Stimulated activated CD8-positive, alpha-beta memory T cell treated with anti-CD3 and anti-CD28 coated beads, Interleukin-2, amount 100 ng/mL, for 48 hours (primary cell): ENCODE results near the gene SPIN1.
A peak's percentile ranks its signal among the peaks of the same experiment; 100 is the strongest.

ENCODE experiments used
- DNase-seq, 2 donors: peaks; one replicate each; pipeline ENCODE4 v3.0.0-alpha.2; 2020; ENCODE audit warnings: low read depth in 2 of 2

The SPIN1 gene

GRCh38 chr9:88388886-88389605, 802 bp downstream of the SPIN1 start:
- DNase-seq, result peak in 1 of 2 donors; percentile 34

GRCh38 chr9:88390371-88390990, 2.2 kb downstream of the SPIN1 start:
- DNase-seq, result no peak

- DNase-seq, result no peak
Measured at GRCh38 chr9:88391236-88391635, 3.0 kb downstream of the SPIN1 start.

- no peak for DNase-seq
Measured at GRCh38 chr9:88391921-88392320, 3.7 kb downstream of the SPIN1 start.

GRCh38 chr9:88392549-88392948, 4.3 kb downstream of the SPIN1 start:
- no peak for DNase-seq

GRCh38 chr9:88396836-88397577, 8.8 kb downstream of the SPIN1 start:
- DNase-seq, result no peak

- DNase-seq, result no peak
Measured at GRCh38 chr9:88398016-88398415, 9.8 kb downstream of the SPIN1 start.

GRCh38 chr9:88399966-88400365, 11.7 kb downstream of the SPIN1 start:
- no peak for DNase-seq

GRCh38 chr9:88403340-88403739, 15.1 kb downstream of the SPIN1 start:
- no peak for DNase-seq

- no peak for DNase-seq
Measured at GRCh38 chr9:88406051-88406450, 17.8 kb downstream of the SPIN1 start.

GRCh38 chr9:88411471-88411870, 23.2 kb downstream of the SPIN1 start:
- DNase-seq, result no peak

GRCh38 chr9:88414298-88414697, 26.1 kb downstream of the SPIN1 start:
- DNase-seq, result no peak

GRCh38 chr9:88418025-88418424, 29.8 kb downstream of the SPIN1 start:
- DNase-seq, result no peak

- no peak for DNase-seq
Measured at GRCh38 chr9:88418715-88419540, 30.7 kb downstream of the SPIN1 start.

- no peak for DNase-seq
Measured at GRCh38 chr9:88420227-88420626, 32.0 kb downstream of the SPIN1 start.

GRCh38 chr9:88421348-88421747, 33.1 kb downstream of the SPIN1 start:
- no peak for DNase-seq

- DNase-seq, result no peak
Measured at GRCh38 chr9:88425538-88425950, 37.3 kb downstream of the SPIN1 start.

GRCh38 chr9:88426651-88427050, 38.4 kb downstream of the SPIN1 start:
- DNase-seq, result no peak

- no peak for DNase-seq
Measured at GRCh38 chr9:88429595-88430430, 41.6 kb downstream of the SPIN1 start.

GRCh38 chr9:88433583-88434255, 45.5 kb downstream of the SPIN1 start:
- DNase-seq, result no peak

GRCh38 chr9:88435336-88435735, 47.1 kb downstream of the SPIN1 start:
- DNase-seq, result no peak
